HepG2 (cell line): Measurements from ENCODE around the gene KCTD21. TPM values are rescaled to one million over a fixed set of nuclear protein-coding genes. Genes with fewer than 3 reads are reported as not detected.

ENCODE experiments used
- ATAC-seq: fragments of 200-7000 bp; cut with Tn5 transposase; 3 replicates; pipeline ENCODE4 v1.9.1; 2020; ENCODE audit warnings: mild to moderate bottlenecking, moderate library complexity
- BruUV-seq: library from RNA; stranded (reverse); fragments of 400-500 nt; replicated peaks from 2 replicates; lab custom pipeline; 2021; lab: Mats Ljungman, UMichigan
- CTCF ChIA-PET: fragments of 300-600 bp; formaldehyde crosslinking; extraction: SDS; loops from one replicate; lab custom pipeline; 2021; ENCODE audit warnings: low total read pairs, inconsistent platforms, low intra/inter-chr PET ratio; lab: Yijun Ruan, JAX
- POLR2A ChIA-PET: fragments of 350-600 bp; sonication (Branson Sonifier 250); formaldehyde crosslinking; loops from one replicate; lab custom pipeline; 2020; ENCODE audit warnings: antibody characterized with exemption, inconsistent platforms; lab: Yijun Ruan, JAX
- DNase-seq: peaks from one replicate; pipeline ENCODE4 v3.0.0-alpha.2; 2015; ENCODE audit warnings: low spot score
- FAIRE-seq: peaks from 3 replicates; lab custom pipeline; 2011; peaks lifted over from hg19 to GRCh38; lab: Jason Lieb, UNC
- H2AFZ ChIP-seq: one replicate; pipeline ENCODE4 v1.6.1; 2011; ENCODE audit warnings: low read length, inconsistent platforms
- H3K27ac ChIP-seq: fragments of 300-600 bp; 3 replicates; pipeline ENCODE4 v1.8.0; 2011; ENCODE audit warnings: mixed run types, mild to moderate bottlenecking, mixed read lengths, low read length, inconsistent platforms; ENCODE audit not compliant: insufficient read depth; ENCODE audit errors: extremely low read length
- H3K27me3 ChIP-seq, 2 experiments: fragments of 200-600 bp in 1 of 2; 2 replicates in 1 of 2; 3 replicates in 1 of 2; pipeline versions ENCODE4 v1.6.0 to v1.8.0; 2011; ENCODE audit warnings: low read length in 2 of 2, mild to moderate bottlenecking in 2 of 2, moderate library complexity in 2 of 2, inconsistent platforms in 1 of 2; ENCODE audit not compliant: insufficient read depth in 2 of 2, control insufficient read depth in 1 of 2
- H3K36me3 ChIP-seq, 2 experiments: fragments of 200-600 bp in 1 of 2; replicated peaks in 1 of 2; 2 replicates in 1 of 2; 3 replicates in 1 of 2; pipeline versions ENCODE4 v1.5.1 to v1.8.0; 2011; ENCODE audit warnings: low read length in 2 of 2, inconsistent platforms in 1 of 2; ENCODE audit not compliant: insufficient read depth in 2 of 2, control insufficient read depth in 1 of 2
- H3K4me1 ChIP-seq: 2 replicates; pipeline ENCODE4 v1.5.1; 2012; ENCODE audit warnings: low read length, inconsistent platforms; ENCODE audit not compliant: insufficient read depth
- H3K4me2 ChIP-seq: 2 replicates; pipeline ENCODE4 v1.6.0; 2011; ENCODE audit warnings: low read depth, low read length, inconsistent platforms
- H3K4me3 ChIP-seq, 3 experiments: fragments of 200-600 bp in 1 of 3; sonication (generic), shearing (Covaris generic) in 1 of 3; replicated peaks in 1 of 3; 2 replicates each; pipeline ENCODE4 v1.5.1; 2011 to 2016; ENCODE audit warnings: low read length in 3 of 3, inconsistent platforms in 2 of 3, low read depth in 2 of 3, mild to moderate bottlenecking in 2 of 3, control low read depth in 1 of 3, mixed read lengths in 1 of 3; ENCODE audit not compliant: insufficient read depth in 1 of 3
- H3K79me2 ChIP-seq: one replicate; pipeline ENCODE4 v1.6.1; 2011; ENCODE audit warnings: low read length, inconsistent platforms; ENCODE audit not compliant: insufficient read depth
- H3K9ac ChIP-seq: 2 replicates; pipeline ENCODE4 v1.6.0; 2011; ENCODE audit warnings: mild to moderate bottlenecking, low read depth, low read length, inconsistent platforms; ENCODE audit not compliant: insufficient read depth
- H3K9me3 ChIP-seq: 2 replicates; pipeline ENCODE4 v1.5.1; 2012; ENCODE audit warnings: mild to moderate bottlenecking, low read length
- H4K20me1 ChIP-seq: 2 replicates; pipeline ENCODE4 v1.6.0; 2011; ENCODE audit warnings: inconsistent platforms, mild to moderate bottlenecking, low read length, moderate library complexity; ENCODE audit not compliant: insufficient read depth
- ADNP ChIP-seq: sonication (generic); formaldehyde crosslinking; IDR thresholded peaks from 2 replicates; pipeline ENCODE4 v1.4.0; 2020; ENCODE audit warnings: missing genetic modification reagents
- ERF ChIP-seq: IDR thresholded peaks from 2 replicates; pipeline ENCODE4 v1.6.1; 2018; ENCODE audit warnings: missing biosample characterization, missing genetic modification reagents
- HNRNPK ChIP-seq: fragments of 200-400 bp; formaldehyde crosslinking; IDR thresholded peaks from 2 replicates; pipeline ENCODE4 v1.6.1; 2018; ENCODE audit warnings: low read length, low read depth, moderate library complexity, mild to moderate bottlenecking; ENCODE audit not compliant: poor library complexity, severe bottlenecking
- KDM1A ChIP-seq: IDR thresholded peaks from 2 replicates; pipeline ENCODE4 v1.6.1; 2016; ENCODE audit warnings: missing compliant biosample characterization
- KLF9 ChIP-seq: IDR thresholded peaks from 2 replicates; pipeline ENCODE4 v1.6.1; 2016; ENCODE audit warnings: low read depth
- KMT2A ChIP-seq: sonication (generic); formaldehyde crosslinking; IDR thresholded peaks from 2 replicates; pipeline ENCODE4 v1.4.0; 2020; ENCODE audit warnings: missing genetic modification reagents
- MED8 ChIP-seq: sonication (generic); formaldehyde crosslinking; IDR thresholded peaks from 2 replicates; pipeline ENCODE4 v1.8.1; 2023; ENCODE audit warnings: mild to moderate bottlenecking, missing genetic modification reagents; ENCODE audit not compliant: insufficient replicate concordance
- RCOR2 ChIP-seq: IDR thresholded peaks from 2 replicates; pipeline ENCODE4 v1.6.1; 2016; ENCODE audit warnings: missing biosample characterization, missing genetic modification reagents
- SNAPC2 ChIP-seq: sonication (generic); formaldehyde crosslinking; IDR thresholded peaks from 2 replicates; pipeline ENCODE4 v1.8.1; 2022; ENCODE audit warnings: mild to moderate bottlenecking, missing genetic modification reagents
- ZMYM4 ChIP-seq: sonication (generic); formaldehyde crosslinking; IDR thresholded peaks from 2 replicates; pipeline ENCODE4 v1.8.1; 2023; ENCODE audit warnings: mild to moderate bottlenecking, missing genetic modification reagents
- ZNF12 ChIP-seq: sonication (generic); formaldehyde crosslinking; IDR thresholded peaks from 2 replicates; pipeline ENCODE4 v1.5.0; 2020; ENCODE audit warnings: missing genetic modification reagents
- ZNF709 ChIP-seq: sonication (generic); formaldehyde crosslinking; IDR thresholded peaks from 2 replicates; pipeline ENCODE4 v1.5.0; 2020; ENCODE audit warnings: mild to moderate bottlenecking, missing genetic modification reagents
- WGBS: methylation state at CpG from one replicate; pipeline ENCODE4 v1.1.6; 2017; ENCODE audit warnings: low lambda C conversion rate; 5-methylcytosine and 5-hydroxymethylcytosine counted together
- in situ Hi-C: cut with HindIII; loops from 2 replicates; pipeline ENCODE4 v1.10.0; 2017; ENCODE audit warnings: low pct_unique_long_range_greater_than_20kb; ENCODE audit not compliant: extremely low pct_ligation_motif_present
- intact Hi-C: fragments of 100-400 bp; cut with micrococcal nuclease; formaldehyde crosslinking; loops from one replicate; pipeline ENCODE4 v1.10.0; 2022; ENCODE audit not compliant: unreplicated experiment
- polyA plus RNA-seq, 8 experiments: library from polyadenylated mRNA; depleted of rRNA in 3 of 8; stranded (reverse) in 7 of 8; unstranded in 1 of 8; fragments of >200 nt; fragmentation: Illumina TruSeq in 4 of 8; extraction: Trizol in 4 of 8; gene quantifications; 2 replicates each; pipeline versions ENCODE4 v1.2.1 to v1.2.3, GENCODE V29; 2011 to 2016; ENCODE audit warnings: low read depth in 4 of 8, missing spikeins in 1 of 8, mixed read lengths in 1 of 8; ENCODE audit not compliant: insufficient read depth in 1 of 8
- total RNA-seq, 5 experiments: library from RNA; depleted of rRNA; stranded (reverse); fragments of >200 nt; fragmentation: Illumina TruSeq; extraction: Trizol; gene quantifications; 2 replicates each; pipeline ENCODE4 v1.2.3, GENCODE V29; 2016; ENCODE audit warnings: low read depth in 1 of 5
- TF ChIP-seq, protein P1 (sequence below), 2 experiments: sonication (generic) in 1 of 2; formaldehyde crosslinking in 1 of 2; IDR thresholded peaks; 2 replicates each; pipeline versions ENCODE4 v1.4.0 to v1.6.1; 2018 to 2020; ENCODE audit warnings: missing genetic modification reagents in 2 of 2, borderline replicate concordance in 1 of 2, low read depth in 1 of 2, mild to moderate bottlenecking in 1 of 2, missing biosample characterization in 1 of 2

The KCTD21 gene
- total and polyA plus RNA-seq, 2 of the 13 experiments (the other 11 are each of a cell fraction or from before 2014, with no cell fraction given) = 3.1 to 13.5 TPM

DNA sequence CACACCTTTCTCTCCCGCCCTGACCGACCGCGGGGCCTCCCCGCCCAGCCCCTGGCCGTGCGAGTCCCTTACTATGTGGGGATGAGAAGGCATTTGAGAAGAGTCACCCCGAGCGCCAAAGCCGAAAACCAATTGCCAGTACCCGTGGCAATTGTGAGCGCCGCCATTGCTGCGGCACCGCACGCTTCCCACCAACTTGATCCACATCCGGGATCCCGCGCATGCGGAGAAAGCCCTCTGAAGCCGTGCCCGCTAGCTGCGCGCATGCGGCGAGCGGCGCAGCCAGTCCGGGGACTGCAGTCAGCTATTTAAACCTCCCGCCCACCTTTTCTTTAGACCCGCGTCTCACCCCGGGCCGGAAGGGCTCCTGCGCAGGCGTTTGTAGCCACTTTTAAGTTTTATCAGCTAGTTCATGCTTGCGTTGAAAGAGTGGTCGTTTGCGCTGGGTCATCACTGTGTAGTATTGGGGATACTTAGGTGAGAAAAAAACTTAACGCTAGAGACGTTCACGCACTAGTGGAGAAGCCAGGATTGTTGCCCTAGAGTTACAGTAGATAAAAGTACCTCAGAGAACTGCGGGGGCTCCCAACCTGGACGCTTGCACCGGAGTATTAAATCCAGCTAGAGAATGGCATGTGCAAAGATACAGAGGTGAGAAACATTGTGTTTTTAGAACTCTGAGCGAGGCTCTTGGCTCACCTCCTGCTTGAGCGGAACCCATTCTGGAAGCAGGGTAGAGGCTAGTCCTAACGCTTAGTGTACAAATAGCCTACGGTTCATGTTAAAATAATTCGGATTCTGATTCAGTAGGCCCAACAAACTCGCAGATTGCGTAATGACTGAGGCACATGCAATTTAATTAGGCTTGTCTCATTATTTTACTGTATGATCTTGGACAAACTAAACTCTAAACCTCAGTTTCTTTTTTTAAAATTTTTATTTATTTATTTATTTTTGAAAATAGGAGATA is 48.7 kb downstream of the KCTD21 start, which contains the start of gene ALG8 (continued):
- TF ChIP-seq, protein P1, sequence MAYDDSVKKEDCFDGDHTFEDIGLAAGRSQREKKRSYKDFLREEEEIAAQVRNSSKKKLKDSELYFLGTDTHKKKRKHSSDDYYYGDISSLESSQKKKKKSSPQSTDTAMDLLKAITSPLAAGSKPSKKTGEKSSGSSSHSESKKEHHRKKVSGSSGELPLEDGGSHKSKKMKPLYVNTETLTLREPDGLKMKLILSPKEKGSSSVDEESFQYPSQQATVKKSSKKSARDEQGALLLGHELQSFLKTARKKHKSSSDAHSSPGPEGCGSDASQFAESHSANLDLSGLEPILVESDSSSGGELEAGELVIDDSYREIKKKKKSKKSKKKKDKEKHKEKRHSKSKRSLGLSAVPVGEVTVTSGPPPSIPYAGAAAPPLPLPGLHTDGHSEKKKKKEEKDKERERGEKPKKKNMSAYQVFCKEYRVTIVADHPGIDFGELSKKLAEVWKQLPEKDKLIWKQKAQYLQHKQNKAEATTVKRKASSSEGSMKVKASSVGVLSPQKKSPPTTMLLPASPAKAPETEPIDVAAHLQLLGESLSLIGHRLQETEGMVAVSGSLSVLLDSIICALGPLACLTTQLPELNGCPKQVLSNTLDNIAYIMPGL (CRISPR knock-in tag; IDR thresholded peaks at IDR 0.05; ENCODE audit: borderline replicate concordance in 1 of 2, low read depth in 1 of 2) = peak; percentile 72 to 76; a peak in 3 of 4 replicates
- TF ChIP-seq ERF (peak; percentile 69; the same call in 1 of the 2 replicates), ZNF12 (no peak), KLF9 (CRISPR knock-in tag) (0 out of 2 replicates have a peak, but pooled peaks have one; percentile 26), KMT2A (CRISPR knock-in tag) (peak; percentile 89; the same call in 1 of the 2 replicates), ZMYM4 (peak; percentile 94), ZNF709 (CRISPR knock-in tag) (peak; percentile 79; the same call in 1 of the 2 replicates)

GRCh38 chr11:78138694-78139421 is 49.6 kb downstream of the KCTD21 start:
- 21% methylated on average over 12 of the region's 12 CpGs for WGBS
- in situ Hi-C loops = no loop called here
- intact Hi-C loops = loop anchor here (1.0 to 2.0 kb wide), 2 partner anchors 46 to 60 kb away; partner anchors contain the start of gene NDUFC2
- peak; percentile 62; the same call in 1 of the 2 replicates for TF ChIP-seq RCOR2 (CRISPR knock-in tag)
- no peak for TF ChIP-seq SNAPC2 (CRISPR knock-in tag)
- 0 out of 2 replicates have a peak, but pooled peaks have one; percentile 31 for TF ChIP-seq ADNP (CRISPR knock-in tag)
- TF ChIP-seq MED8 (CRISPR knock-in tag) = peak; percentile 53
- TF ChIP-seq KDM1A = peak; percentile 89
- TF ChIP-seq HNRNPK = peak; percentile 18

More at GRCh38 chr11:78138694-78139421, 49.6 kb downstream of the KCTD21 start:
- H2AFZ ChIP-seq = peak overlapping the region; percentile 36
- H3K27ac ChIP-seq = peak overlapping the region; percentile 81
- FAIRE-seq = no peak
- H3K4me2 ChIP-seq = peak overlapping the region; percentile 99
- CTCF ChIA-PET = no interaction called here
- H3K79me2 ChIP-seq = peaks cover 38% of the 10 kb centered on the region
- H3K27me3 ChIP-seq = no peaks in the 10 kb centered on the region; a peak in 1 of 5 replicates
- no peak for DNase-seq
- H4K20me1 ChIP-seq = no peaks in the 10 kb centered on the region
- ATAC-seq = peak; percentile 13
- POLR2A ChIA-PET = interaction anchor here (0.9 to 4.6 kb wide), 30 partner anchors 9 to 436 kb away, joined by 3 to 37 read pairs (median 6); partner anchors contain the start of genes INTS4, KCTD21, NARS2 and NDUFC2
- peak overlapping the region; percentile 72 to 84 (median 75) for H3K4me3 ChIP-seq
- peaks cover 54% of the 10 kb centered on the region for H3K4me1 ChIP-seq
- peaks cover 0 to 22% of the 10 kb centered on the region in 2 experiments; a peak in 2 of 5 replicates for H3K36me3 ChIP-seq
- no peaks in the 10 kb centered on the region for H3K9me3 ChIP-seq
- BruUV-seq = TSS peak; percentile 73
- H3K9ac ChIP-seq = peak overlapping the region; percentile 92
